ENCODE measurements around the gene OBP2B.

The OBP2B gene

DNA sequence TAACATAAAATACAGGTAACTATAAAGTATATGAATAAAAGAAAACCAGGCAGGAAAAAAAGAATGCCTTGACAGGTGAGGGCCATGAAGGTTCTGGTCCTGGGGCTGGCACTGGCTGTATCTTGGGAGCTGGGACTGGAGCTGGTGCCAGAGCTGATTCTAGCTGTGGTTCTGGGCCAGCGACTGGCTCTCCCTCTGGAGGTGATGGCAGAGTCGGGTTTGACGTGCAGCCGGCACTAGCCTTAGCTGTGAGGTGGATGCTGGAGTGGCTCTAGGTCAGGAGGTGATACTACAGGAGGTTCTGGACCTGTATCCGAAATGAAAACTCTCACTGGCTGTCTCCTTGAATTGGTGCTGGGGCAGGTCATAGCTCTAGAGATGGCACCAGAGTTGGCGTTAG is 22.3 kb downstream of the OBP2B start:
- DNase-seq (ENCODE audit: low read depth): no peak
- TF ChIP-seq CTCF (IDR thresholded peaks at IDR 0.05; ENCODE audit: insufficient read depth, low read depth, low read length, missing control alignments): no peak
- no peak overlapping the region for H3K4me3 ChIP-seq (ENCODE audit: low read depth, low read length)

GRCh38 chr9:133184971-133185370 is 24.1 kb downstream of the OBP2B start:
- H3K4me3 ChIP-seq (ENCODE audit: low read depth, low read length): no peak overlapping the region
- TF ChIP-seq CTCF (IDR thresholded peaks at IDR 0.05; ENCODE audit: insufficient read depth, low read depth, low read length, missing control alignments): peak; percentile 28
- peak; percentile 32 for DNase-seq (ENCODE audit: low read depth)

DNA sequence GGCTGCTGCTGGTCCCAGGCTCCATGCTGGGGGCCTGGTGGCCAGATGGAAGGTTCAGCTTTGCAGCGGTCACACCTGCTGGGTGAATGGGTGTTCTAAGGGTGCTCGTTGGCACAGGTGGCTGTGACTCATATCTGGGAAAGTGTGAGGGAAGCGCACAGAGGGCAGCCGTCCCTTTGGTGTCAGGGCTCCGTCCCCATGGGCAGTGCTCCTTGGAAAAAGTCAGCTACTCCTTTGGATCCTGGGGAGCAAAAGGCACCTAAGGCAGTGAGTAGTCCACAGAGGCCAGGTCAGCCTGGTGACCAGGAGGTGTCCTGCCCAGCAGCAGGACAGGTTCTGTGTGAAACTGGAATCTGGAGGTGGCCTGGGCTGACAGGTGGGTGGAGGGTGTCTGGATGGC is 26.9 kb downstream of the OBP2B start:
- DNase-seq (ENCODE audit: low read depth): no peak
- TF ChIP-seq CTCF (IDR thresholded peaks at IDR 0.05; ENCODE audit: insufficient read depth, low read depth, low read length, missing control alignments): no peak
- H3K4me3 ChIP-seq (ENCODE audit: low read depth, low read length): no peak overlapping the region

DNA sequence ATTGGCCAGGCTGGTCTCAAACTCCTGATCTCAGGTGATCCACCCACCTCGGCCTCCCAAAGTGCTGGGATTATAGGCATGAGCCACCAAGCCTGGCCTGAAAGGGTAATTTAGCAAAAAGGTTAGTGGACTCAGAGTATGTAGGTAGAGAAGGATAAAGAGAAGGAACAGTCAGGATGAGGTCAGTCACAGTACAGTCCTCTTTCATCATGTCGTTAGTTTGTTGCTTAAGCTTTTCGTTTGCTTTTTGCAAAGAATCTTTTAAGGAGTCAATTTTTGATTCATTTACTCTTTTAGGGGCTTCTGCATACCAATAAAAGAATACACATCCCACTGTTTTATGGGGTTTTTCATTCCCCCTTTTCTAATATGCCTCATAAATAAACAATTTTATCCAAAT is 27.5 kb downstream of the OBP2B start:
- DNase-seq (ENCODE audit: low read depth): no peak
- no peak overlapping the region for H3K4me3 ChIP-seq (ENCODE audit: low read depth, low read length)

DNA sequence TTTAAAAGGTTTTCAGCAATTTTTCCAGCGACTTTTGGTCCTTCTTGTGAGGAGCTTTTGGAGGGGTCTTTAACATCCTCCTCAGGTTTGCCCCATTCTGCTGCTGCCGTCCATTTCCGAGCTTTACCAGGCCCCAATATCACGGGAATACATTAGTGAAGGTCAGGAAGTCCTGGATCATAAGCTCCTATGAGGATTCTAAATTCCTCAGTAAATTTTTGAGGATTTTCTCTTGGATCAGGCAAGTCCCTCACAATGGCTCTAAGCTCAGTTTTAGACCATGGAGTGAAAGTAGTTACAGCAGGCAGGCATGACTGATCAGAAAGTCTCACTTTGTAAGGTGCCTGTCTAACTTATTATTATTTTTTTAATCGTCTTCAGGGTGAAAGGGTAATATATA is 28.1 kb downstream of the OBP2B start:
- DNase-seq (ENCODE audit: low read depth): no peak
- no peak for TF ChIP-seq CTCF (IDR thresholded peaks at IDR 0.05; ENCODE audit: insufficient read depth, low read depth, low read length, missing control alignments)
- no peak overlapping the region for H3K4me3 ChIP-seq (ENCODE audit: low read depth, low read length)

More for the DNA sequence above, 27.5 kb downstream of the OBP2B start:
- TF ChIP-seq CTCF (IDR thresholded peaks at IDR 0.05; ENCODE audit: insufficient read depth, low read depth, low read length, missing control alignments): no peak

DNA sequence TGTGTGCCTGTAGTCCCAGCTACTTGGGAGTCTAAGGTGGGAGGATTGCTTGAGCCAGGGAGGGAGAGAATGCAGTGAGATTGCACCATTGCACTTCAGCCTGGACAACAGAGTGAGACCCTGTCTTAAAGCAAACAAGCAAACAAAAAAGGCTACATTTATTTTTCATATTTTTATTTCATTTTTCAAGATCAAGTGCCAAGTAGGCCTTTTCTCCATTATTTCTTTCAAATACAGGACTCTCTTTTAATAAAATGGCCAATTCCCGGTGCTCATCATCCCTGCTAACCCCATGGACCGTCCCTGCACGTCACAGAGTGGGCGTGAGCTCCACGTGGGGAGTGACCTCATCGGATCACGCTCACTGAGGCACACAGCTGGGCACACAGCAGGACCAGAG is 36.0 kb downstream of the OBP2B start:
- no peak for TF ChIP-seq CTCF (IDR thresholded peaks at IDR 0.05; ENCODE audit: insufficient read depth, low read depth, low read length, missing control alignments)
- H3K4me3 ChIP-seq (ENCODE audit: low read depth, low read length): no peak overlapping the region
- DNase-seq (ENCODE audit: low read depth): no peak

GRCh38 chr9:133171161-133171961 is 37.7 kb downstream of the OBP2B start:
- no peak overlapping the region for H3K4me3 ChIP-seq (ENCODE audit: low read depth, low read length)
- no peak for TF ChIP-seq CTCF (IDR thresholded peaks at IDR 0.05; ENCODE audit: insufficient read depth, low read depth, low read length, missing control alignments)
- no peak for DNase-seq (ENCODE audit: low read depth)
